CD4-positive, alpha-beta T cell treated with Interferon gamma for 1 hour (primary cell): Measurements from ENCODE around the gene TPM3.
"Not testable (repeated sequence)": the region's sequence is repeated elsewhere in the genome, so short reads cannot be mapped to it uniquely, and the experiment has no call there.

ENCODE experiments used
- DNase-seq: peaks from one replicate; pipeline ENCODE4 v3.0.0-alpha.2; 2020

The TPM3 gene

DNA sequence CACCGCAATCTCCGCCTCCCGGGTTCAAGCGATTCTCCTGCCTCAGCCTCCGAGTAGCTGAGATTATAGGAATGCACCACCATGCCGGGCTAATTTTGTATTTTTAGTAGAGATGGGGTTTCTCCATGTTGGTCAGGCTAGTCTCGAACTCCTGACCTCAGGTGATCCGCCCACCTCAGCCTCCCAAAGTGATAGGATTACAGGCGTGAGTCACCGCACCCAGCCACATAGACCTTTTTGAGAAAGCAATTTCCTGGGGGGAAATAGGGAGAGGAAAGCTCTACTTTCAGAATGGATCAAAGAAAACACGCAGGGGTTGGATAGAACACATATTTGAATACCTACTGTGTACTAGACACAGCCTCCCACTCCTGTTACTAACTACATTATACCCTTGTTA, 13.9 kb upstream of the TPM3 start:
- DNase-seq, result not testable (repeated sequence)

- no peak for DNase-seq
Measured at GRCh38 chr1:154199563-154199879, 7.6 kb upstream of the TPM3 start.

DNA sequence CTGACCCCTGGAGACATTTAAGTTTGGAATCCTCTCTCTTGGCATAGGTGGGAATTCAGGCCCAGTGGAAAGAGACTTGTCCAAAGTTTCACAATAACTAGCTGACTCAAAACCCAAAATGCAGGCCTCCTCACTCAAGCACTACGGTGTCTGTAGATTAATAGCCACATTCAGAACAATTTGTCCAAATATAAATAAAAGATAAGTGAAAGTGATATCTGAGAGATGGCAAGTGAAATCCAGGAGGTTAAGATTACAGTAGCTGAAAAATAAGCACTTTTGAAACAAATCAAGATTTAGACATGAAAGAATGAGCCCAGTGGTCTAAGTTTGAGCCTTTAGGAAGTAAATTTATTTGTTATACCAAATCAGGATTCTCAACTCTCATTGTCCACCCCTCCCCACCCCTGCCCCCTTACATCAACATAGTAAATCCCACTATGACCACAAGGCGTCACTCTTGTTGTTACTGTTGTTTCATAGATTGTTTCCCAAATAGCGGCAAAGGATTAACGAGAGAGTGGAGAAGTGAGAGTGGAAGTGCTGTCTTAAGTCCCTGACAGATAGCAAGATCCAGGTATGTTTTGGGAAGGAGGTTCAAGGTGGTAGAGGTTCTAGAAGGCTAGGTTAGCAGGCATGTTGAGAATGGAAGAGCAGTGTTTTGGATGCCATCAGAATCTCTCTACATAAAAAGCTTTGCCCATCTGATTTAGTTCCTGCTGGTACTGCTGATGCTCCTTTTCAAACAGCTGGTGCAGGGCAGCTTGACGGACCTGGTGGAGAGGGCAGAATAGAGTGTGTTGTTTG, 7.1 kb upstream of the TPM3 start:
- DNase-seq, result peak; percentile 24

- no peak for DNase-seq
Measured at GRCh38 chr1:154193821-154194220, 1.9 kb upstream of the TPM3 start.

DNA sequence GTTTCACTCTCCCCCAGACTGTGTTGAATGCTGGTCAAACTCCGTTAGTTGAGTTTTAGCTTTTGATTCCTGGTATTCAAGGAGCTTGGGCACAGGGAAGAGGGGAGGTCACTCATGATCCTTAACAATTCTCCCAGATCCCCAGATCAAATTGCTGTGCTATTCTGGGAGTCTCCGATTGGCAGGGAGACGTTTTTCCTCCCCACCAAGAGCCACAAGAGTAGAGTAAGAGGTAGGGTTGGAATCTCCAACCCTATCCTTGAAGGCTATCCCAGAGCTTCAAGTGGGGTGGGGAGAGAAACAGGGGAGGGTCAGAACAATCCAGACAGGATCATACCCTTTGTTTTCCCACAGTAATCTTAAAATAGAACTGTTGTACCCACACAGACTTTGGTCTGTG, 576 bp upstream of the TPM3 start:
- no peak for DNase-seq

- DNase-seq, result no peak
Measured at GRCh38 chr1:154190550-154190949, 1.4 kb downstream of the TPM3 start.

DNA sequence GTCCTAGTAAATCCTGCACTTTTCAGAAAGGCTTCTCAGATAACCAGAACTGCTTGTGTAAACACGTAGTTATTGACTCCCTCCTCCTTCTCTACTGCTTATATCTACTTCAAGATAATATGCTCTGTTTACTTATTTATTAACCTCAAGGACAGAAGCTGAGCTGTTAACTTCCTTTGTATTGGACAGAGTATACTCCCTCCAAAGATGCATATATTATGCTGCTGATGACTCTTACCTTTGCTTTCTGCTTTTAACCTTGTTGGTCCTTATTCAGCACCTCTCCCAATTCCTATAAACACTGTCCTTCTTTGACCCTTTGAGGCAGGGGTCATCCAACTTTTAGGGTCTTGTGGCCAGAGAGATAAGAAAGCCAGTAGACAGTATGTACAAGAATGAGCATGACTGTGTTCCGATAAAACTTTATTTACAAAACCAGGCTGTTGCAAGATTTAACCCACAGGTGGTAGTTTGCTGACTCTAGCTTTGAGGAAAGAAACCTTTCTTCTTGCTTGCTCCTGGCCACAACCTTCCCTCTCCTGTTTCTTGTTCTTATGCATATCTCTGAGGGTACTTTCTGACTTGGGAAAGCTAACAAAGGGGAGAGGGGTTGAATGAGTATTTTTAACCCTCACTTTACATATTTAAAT, 4.9 kb downstream of the TPM3 start:
- DNase-seq, result no peak

DNA sequence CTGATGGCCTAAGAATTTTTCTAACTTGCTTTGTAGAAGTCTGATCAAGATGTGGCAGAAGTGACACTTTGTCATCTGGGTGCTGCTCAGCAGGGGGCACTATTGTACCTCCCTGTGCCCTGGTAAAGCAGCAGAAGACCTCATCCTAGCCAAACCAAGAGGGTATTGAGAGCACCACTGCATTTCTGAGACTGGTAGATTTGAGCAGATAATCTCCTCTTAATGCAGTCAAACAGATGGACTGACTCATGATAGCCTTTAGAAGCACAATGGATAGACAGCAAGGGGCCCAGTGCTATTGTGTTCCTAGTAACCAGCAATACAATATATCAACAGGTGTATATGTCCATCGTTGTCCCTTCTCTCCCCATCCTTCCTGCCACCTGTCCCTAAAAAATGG, 5.7 kb downstream of the TPM3 start:
- peak; percentile 63 for DNase-seq

DNA sequence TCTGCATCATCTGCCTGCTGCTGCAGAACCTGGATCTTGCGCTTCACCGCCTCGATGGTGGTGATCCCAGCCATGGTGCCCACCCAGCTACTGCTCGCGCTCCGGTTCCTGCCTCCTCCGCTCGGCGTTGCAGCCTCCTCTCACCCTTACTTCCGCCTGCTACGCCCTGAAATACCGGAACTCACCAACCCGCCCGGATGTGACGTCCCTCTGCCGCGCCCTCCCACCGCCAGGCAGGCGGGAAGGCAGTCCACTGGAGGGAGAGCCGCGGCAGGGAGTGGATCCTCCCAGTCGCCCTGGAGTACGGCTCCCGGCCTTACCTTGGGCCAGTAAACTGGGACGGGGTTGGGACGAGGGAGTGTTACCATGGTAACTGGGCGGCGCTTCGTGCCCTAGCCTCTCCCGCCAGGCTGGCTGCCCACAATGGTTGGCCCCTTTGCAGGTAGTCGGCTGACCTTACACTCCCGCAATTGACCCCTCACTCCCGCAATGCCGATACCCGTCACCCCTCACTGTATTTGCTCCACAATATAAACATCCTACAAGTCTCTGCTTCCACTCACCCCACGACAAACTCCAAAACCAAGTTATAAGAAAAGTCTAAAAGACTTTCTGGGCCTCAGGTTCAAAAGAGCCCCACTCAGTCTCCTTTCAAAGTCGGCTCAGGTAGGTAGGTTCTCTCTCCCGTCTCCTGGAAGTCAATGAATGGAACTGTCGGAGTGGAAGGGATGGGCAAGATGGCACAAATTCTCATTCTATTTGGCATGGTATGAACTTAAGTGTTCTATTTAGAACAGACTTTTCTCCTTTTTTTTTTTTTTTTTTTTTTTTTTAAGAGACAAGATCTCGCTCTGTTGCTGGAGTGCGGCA, 8.6 kb downstream of the TPM3 start:
- peak; percentile 91 for DNase-seq

- peak; percentile 79 for DNase-seq
Measured at GRCh38 chr1:154182344-154183045, 9.4 kb downstream of the TPM3 start.

DNA sequence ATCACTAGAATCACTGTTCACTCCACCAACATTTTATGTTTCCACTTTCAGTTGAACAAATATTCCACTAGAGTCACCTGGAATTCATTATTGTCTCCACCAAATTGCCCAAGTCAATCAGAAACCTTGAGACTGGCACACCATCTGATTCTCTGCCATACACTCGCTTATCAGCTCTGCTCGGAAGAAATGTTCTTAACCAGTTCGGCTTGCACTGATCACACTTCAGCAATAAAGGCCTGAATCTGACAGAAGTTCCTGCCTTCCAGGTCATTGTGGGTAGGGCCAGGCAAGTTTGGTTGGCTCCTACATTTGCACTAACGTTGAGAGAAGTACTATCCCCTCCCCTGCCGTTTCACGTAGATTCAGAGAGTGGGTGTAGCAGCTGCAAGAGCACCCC, 10.0 kb downstream of the TPM3 start:
- no peak for DNase-seq

DNA sequence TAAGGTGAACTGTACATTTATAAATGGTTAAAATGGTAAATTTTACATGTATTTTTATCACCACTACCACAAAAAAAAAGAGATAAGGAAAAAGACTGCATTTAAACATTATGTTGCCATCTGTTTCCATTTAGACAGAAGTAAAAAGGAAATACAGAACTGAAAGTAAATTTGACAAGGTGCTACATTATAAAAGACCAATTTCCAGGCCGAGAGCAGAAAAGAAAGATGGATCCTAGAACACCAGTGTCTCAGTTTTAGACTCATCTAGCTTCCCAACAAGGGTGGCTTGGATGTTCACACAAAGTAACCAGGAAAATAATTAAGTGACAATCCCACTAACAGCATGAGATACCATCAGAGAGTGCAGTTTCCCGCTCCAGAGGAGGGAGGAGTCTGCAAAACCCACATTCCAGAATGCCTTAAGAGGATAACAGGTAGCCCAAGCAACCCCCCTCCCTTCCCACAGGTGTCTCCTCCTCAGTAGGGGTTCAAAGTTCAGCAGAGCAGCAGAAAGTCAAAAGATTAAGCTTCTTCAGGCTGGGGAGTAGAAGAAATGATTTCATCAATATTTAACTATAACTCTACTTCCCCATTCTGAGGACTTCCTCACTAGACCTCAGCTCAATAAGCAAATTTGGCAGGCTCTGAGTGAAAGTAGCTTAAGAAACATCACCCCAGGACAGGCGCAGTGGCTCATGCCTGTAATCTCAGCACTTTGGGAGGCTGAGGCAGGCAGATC, 11.8 kb downstream of the TPM3 start:
- DNase-seq, result peak; percentile 36

DNA sequence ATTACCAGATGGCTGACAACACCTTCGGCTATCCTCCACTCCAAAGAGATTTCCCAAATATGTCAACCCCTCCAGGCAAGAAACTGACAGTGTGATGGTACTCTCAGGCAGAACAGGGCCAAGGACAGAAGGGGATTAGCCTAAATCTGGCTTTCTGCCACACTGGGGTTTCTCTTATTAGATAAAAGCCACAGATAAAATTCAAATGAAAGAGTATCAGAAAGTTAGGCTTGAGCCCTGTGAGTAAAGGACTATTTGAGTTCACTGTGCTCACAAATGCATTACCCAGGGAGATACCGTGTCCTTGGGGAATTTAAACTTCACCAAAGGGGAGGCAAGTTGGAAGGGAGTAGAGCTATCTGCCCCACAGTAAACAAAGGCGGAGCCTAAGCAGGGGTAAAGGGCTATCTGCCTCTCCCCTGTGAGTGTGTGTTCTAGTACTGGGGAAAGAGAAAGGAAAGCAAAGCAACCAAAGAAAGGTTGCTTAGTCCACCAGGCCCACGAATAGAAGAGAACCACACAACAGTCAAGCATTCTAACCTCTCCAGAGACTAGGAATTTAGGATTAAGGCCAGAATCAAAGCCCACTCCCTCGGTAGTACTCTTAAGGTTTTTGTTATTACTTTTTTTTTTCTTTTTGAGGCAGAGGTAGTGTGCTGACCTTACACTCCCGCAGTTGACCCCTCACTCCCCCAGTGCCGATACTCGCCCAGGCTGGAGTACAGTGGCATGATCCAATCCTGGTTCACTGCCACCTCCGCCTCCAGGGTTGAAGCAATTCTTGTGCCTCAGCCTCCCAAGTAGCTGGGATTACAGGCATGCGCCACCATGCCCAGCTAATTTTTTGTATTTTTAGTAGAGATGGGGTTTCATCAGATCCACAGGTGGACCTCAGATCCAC, 12.7 kb downstream of the TPM3 start:
- no peak for DNase-seq

- DNase-seq, result no peak
Measured at GRCh38 chr1:154178013-154178412, 13.9 kb downstream of the TPM3 start.

DNA sequence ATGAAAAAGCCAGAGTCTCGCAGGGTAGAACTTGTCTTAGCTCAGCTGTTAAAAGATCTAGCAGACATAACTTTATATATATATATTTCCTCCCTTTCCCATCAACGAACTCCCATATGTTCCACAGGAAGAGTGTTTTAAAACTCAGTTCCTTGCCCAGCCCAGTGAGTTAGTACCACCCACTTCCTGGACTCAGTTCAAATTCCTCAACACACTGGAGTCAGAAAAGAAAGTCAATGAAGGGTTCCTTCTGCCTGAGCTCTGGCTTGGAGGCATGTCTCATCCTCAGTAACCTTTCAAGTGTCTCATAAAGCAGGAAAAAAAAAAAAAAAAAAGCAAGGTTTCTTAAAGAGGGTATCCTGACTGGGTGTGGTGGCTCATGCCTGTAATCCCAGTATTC, 15.6 kb downstream of the TPM3 start:
- no peak for DNase-seq

- DNase-seq, result no peak
Measured at GRCh38 chr1:154174654-154175053, 17.2 kb downstream of the TPM3 start.

GRCh38 chr1:154171880-154172279, 20.0 kb downstream of the TPM3 start:
- DNase-seq, result no peak

DNA sequence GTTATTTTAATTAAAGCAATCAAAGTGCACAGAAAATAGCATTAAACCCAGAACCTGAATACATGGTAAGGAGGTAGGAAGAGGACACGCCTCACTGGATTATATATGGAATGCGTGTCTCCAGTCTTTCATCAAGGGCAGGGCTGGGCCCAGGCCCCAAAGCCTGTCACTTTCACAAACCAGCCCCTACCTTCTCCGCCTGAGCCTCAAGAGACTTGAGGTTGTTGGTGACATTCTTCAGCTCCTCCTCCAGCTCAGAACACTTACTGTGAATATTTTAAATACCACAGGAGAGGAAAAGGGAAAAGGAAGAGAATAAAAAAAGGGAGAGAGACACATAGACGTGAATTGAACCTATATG, 20.7 kb downstream of the TPM3 start:
- DNase-seq, result no peak

DNA sequence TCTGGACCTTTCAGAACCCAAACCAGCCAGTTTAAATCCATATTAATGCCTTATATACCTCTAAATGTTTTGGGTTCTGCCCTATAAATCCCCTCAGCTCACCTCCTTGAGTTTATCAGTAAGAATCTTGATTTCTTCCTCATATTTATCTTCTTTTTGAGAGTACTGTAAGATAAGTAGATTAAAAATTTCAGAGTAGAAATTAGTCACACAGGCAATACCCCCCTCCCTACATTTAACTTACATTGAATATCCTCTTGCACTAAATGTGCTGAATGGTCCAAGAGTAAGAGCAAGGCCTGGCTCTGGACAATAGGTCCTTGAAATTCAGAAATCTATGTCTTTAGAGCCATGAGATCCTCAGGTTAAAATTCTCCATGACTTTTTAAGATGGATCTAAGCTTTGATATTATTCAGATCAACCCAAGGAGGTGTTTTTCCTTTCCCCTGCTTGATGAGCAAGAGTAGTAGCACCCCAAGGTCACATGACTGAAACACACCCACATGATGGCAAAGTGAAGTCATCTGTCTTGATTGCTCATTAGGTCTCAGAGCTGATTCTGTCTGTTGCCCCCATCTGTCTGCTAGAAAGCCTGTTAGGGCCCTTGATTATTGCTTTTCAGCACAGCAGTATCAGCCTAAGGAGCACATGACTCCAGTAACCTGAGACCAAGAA, 21.2 kb downstream of the TPM3 start:
- DNase-seq, result no peak

- DNase-seq, result no peak
Measured at GRCh38 chr1:154167461-154167860, 24.4 kb downstream of the TPM3 start.

DNA sequence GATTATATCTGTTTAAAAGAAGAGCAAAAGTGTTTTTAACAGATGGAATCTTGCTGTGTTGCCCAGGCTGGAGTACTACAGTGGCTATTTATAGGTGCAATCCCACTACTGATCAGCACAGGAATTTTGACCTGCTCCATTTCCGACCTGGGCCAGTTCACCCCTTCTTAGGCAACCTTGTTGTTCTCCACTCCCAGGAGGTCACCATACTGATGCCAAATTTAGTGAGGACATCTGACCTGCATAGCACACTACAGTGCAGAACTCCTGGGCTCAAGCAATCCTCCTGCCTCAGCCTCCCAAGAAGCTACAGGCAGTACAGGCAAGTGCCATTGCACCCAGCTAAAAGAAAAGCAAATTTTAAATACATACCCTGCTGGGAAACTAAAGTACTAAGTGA, 25.7 kb downstream of the TPM3 start:
- DNase-seq, result no peak
